Nephron (organoid): Measurements from ENCODE around the gene PTPRG.

Experiments
- H3K27ac Mint-ChIP-seq, 3 experiments: 2 replicates each; pipeline ENCODE4 v1.8.0; 2020; ENCODE audit warnings: mixed read lengths in 3 of 3, mild to moderate bottlenecking in 2 of 3, moderate library complexity in 1 of 3
- H3K27me3 Mint-ChIP-seq: 2 replicates; pipeline ENCODE4 v1.8.0; 2021; ENCODE audit warnings: low read depth, mild to moderate bottlenecking, moderate library complexity, mixed read lengths
- H3K36me3 Mint-ChIP-seq: 2 replicates; pipeline ENCODE4 v1.8.0; 2020; ENCODE audit warnings: low read depth, mixed read lengths
- H3K4me1 Mint-ChIP-seq: 2 replicates; pipeline ENCODE4 v1.8.0; 2020; ENCODE audit warnings: mixed read lengths
- H3K4me3 Mint-ChIP-seq, 3 experiments: 2 replicates each; pipeline ENCODE4 v1.8.0; 2020; ENCODE audit warnings: mild to moderate bottlenecking in 3 of 3, mixed read lengths in 3 of 3, moderate library complexity in 2 of 3
- H3K9me3 Mint-ChIP-seq: 2 replicates; pipeline ENCODE4 v1.8.0; 2020; ENCODE audit warnings: mixed read lengths
- TF ChIP-seq, protein P1 (sequence below), 3 experiments: fragments of 200-600 bp; sonication (generic); IDR thresholded peaks; one replicate each; pipeline ENCODE4 v1.5.0; 2021; ENCODE audit warnings: antibody characterized with exemption in 3 of 3; ENCODE audit not compliant: unreplicated experiment in 3 of 3

PTPRG gene

GRCh38 chr3:62103531-62103930 lies 542.2 kb downstream of the PTPRG start:
- peak overlapping the region in 1 of 3 experiments; percentile 64 for H3K27ac Mint-ChIP-seq
- TF ChIP-seq, protein P1, sequence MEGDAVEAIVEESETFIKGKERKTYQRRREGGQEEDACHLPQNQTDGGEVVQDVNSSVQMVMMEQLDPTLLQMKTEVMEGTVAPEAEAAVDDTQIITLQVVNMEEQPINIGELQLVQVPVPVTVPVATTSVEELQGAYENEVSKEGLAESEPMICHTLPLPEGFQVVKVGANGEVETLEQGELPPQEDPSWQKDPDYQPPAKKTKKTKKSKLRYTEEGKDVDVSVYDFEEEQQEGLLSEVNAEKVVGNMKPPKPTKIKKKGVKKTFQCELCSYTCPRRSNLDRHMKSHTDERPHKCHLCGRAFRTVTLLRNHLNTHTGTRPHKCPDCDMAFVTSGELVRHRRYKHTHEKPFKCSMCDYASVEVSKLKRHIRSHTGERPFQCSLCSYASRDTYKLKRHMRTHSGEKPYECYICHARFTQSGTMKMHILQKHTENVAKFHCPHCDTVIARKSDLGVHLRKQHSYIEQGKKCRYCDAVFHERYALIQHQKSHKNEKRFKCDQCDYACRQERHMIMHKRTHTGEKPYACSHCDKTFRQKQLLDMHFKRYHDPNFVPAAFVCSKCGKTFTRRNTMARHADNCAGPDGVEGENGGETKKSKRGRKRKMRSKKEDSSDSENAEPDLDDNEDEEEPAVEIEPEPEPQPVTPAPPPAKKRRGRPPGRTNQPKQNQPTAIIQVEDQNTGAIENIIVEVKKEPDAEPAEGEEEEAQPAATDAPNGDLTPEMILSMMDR (IDR thresholded peaks at IDR 0.05; ENCODE audit: unreplicated experiment in 3 of 3) = no peak

GRCh38 chr3:62109534-62109933 lies 548.2 kb downstream of the PTPRG start:
- peaks cover 41% of the 10 kb centered on the region for H3K36me3 Mint-ChIP-seq
- H3K9me3 Mint-ChIP-seq = peaks cover 15% of the 10 kb centered on the region
- TF ChIP-seq, protein P1 (IDR thresholded peaks at IDR 0.05; ENCODE audit: unreplicated experiment in 3 of 3) = no peak
- peaks cover 21% of the 10 kb centered on the region for H3K4me1 Mint-ChIP-seq
- H3K27ac Mint-ChIP-seq = no peak overlapping the region
- H3K4me3 Mint-ChIP-seq = no peak overlapping the region
- peaks cover 3% of the 10 kb centered on the region for H3K27me3 Mint-ChIP-seq

More at GRCh38 chr3:62103531-62103930, 542.2 kb downstream of the PTPRG start:
- Mint-ChIP-seq H3K27me3 (peaks cover 3% of the 10 kb centered on the region), H3K36me3 (peaks cover 11% of the 10 kb centered on the region), H3K4me3 (no peak overlapping the region), H3K9me3 (peaks cover 5% of the 10 kb centered on the region), H3K4me1 (peaks cover 46% of the 10 kb centered on the region)

DNA sequence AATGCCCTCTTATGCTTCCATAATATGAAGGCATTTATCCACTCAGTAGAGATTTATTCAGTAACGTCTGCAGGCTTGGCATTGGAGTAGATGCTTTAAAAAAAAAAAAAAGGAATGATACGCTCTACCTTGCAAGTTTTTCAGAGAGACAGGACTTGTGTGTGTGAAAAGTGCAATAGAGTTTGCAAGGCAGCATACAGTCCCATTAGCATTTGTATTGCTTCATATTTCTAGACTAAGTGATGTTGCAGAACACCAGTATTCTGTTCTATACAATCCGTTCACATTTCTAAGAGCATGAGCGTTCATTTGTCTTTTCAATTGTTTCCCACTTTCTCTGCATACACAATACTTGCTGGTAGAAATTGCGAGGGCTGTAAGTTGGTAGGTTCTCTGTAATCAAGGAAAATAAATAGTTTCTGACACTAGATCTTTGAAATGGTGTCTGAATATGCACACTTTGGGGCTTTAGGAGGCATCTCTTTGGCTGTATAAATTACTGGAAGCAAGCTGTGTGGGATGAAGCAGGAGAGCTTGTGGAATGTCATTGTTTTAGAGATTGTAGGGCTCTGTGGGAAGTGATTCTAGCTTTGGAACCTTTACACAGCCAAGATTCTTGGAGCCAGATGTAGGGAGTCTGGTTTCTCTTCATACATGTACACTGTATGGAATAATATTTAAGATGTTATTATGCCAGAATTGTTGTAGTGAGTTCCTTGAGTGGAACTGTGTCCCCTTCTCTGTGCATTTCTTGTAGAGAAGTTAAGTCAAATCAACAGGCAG lies 549.3 kb downstream of the PTPRG start:
- Mint-ChIP-seq H3K4me1 (peaks cover 14% of the 10 kb centered on the region), H3K36me3 (peaks cover 41% of the 10 kb centered on the region), H3K27me3 (peaks cover 3% of the 10 kb centered on the region), H3K27ac (peak overlapping the region; percentile 51 to 54 (median 51)), H3K9me3 (peaks cover 15% of the 10 kb centered on the region), H3K4me3 (no peak overlapping the region)
- TF ChIP-seq, protein P1 (IDR thresholded peaks at IDR 0.05; ENCODE audit: unreplicated experiment in 3 of 3) = no peak

DNA sequence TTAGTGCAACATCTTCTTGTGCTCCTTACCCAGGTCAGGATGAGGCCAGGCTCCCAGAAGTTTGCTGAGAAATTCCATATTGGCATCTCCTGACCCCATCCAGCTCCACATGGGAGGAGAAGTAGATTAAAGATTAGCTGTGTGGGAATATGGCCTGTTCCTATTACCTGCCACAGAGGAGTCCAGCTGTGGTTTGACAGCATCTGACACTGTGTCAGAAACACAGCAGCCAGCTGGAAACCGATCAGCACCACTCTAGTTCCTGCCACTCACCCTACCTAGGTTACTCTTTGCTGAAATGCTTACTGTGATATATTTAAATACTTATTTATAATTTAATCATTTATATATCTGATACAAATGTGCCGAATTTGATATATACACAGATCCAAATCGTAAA lies 551.7 kb downstream of the PTPRG start:
- Mint-ChIP-seq H3K4me1 (peaks cover 14% of the 10 kb centered on the region), H3K27ac (no peak overlapping the region), H3K27me3 (no peaks in the 10 kb centered on the region), H3K36me3 (peaks cover 34% of the 10 kb centered on the region), H3K4me3 (no peak overlapping the region), H3K9me3 (peaks cover 15% of the 10 kb centered on the region)
- TF ChIP-seq, protein P1 (IDR thresholded peaks at IDR 0.05; ENCODE audit: unreplicated experiment in 3 of 3) = no peak

GRCh38 chr3:62114763-62115162 lies 553.4 kb downstream of the PTPRG start:
- Mint-ChIP-seq H3K4me3 (no peak overlapping the region), H3K36me3 (peaks cover 24% of the 10 kb centered on the region), H3K9me3 (peaks cover 6% of the 10 kb centered on the region), H3K27me3 (no peaks in the 10 kb centered on the region), H3K27ac (no peak overlapping the region), H3K4me1 (peaks cover 13% of the 10 kb centered on the region)
- TF ChIP-seq, protein P1 (IDR thresholded peaks at IDR 0.05; ENCODE audit: unreplicated experiment in 3 of 3) = no peak
